NB4 (cell line): ENCODE measurements around the gene CBX1.
A peak's percentile ranks its signal among the peaks of the same experiment; 100 is the strongest.

ENCODE experiments used
- MYC ChIP-seq: IDR thresholded peaks from 2 replicates; pipeline ENCODE4 v1.6.1; 2011; ENCODE audit warnings: low read depth, low read length
- POLR2A ChIP-seq: IDR thresholded peaks from 2 replicates; pipeline ENCODE4 v1.6.1; 2011; ENCODE audit warnings: mild to moderate bottlenecking; ENCODE audit not compliant: insufficient read length; ENCODE audit errors: extremely low read depth
- TF ChIP-seq, protein P1 (sequence below): IDR thresholded peaks from one replicate; pipeline ENCODE4 v1.5.1; 2012; ENCODE audit warnings: low read depth, low read length
- TF ChIP-seq, protein P2 (sequence below): IDR thresholded peaks from 2 replicates; pipeline ENCODE4 v1.6.1; 2011; ENCODE audit warnings: low read depth, low read length

GRCh38 chr17:48134912-48135480 is 33.7 kb upstream of the CBX1 start:
- TF ChIP-seq, protein P1, sequence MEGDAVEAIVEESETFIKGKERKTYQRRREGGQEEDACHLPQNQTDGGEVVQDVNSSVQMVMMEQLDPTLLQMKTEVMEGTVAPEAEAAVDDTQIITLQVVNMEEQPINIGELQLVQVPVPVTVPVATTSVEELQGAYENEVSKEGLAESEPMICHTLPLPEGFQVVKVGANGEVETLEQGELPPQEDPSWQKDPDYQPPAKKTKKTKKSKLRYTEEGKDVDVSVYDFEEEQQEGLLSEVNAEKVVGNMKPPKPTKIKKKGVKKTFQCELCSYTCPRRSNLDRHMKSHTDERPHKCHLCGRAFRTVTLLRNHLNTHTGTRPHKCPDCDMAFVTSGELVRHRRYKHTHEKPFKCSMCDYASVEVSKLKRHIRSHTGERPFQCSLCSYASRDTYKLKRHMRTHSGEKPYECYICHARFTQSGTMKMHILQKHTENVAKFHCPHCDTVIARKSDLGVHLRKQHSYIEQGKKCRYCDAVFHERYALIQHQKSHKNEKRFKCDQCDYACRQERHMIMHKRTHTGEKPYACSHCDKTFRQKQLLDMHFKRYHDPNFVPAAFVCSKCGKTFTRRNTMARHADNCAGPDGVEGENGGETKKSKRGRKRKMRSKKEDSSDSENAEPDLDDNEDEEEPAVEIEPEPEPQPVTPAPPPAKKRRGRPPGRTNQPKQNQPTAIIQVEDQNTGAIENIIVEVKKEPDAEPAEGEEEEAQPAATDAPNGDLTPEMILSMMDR, result peak; percentile 54
- TF ChIP-seq POLR2A (no peak), MYC (no peak)
- TF ChIP-seq, protein P2, sequence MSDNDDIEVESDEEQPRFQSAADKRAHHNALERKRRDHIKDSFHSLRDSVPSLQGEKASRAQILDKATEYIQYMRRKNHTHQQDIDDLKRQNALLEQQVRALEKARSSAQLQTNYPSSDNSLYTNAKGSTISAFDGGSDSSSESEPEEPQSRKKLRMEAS, result no peak
